ENCODE data around the gene ATOSA. TPM values are rescaled to one million over a fixed set of nuclear protein-coding genes. Genes with fewer than 3 reads are reported as not detected.
A peak's percentile ranks its signal among the peaks of the same experiment; 100 is the strongest.

ATOSA gene
- total and polyA plus RNA-seq, 2 experiments from 2014 or later, result 10.8 to 23.6 TPM

DNA sequence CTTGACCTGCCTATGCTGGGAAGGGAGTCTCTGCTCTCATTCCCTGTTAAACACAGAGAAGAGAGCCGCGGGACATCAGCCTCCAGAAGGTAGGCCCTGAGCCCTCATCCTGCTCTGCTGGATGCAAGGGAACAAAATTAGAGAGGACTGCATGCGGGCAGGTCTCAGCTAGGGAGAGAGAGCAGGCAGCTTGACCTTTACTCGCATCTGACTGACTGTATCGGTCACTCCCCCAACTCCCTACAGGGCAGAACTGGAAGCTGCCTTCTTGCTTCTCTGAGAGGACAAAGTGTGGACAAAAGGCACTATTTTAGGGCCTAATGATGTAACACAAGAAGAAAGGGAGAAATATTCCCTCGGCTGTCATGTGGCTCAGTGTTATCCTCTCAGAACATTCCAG is 38.7 kb upstream of the ATOSA start:
- DNase-seq (ENCODE audit: low read depth in 1 of 2, low spot score in 1 of 2), result peak in 1 of 2 donors; percentile 29
- H3K36me3 ChIP-seq, result no peaks in the 10 kb centered on the region
- H3K9me3 ChIP-seq (ENCODE audit: low read depth), result no peaks in the 10 kb centered on the region
- H3K27ac ChIP-seq, result no peak overlapping the region
- H3K4me3 ChIP-seq, result no peak overlapping the region
- no peaks in the 10 kb centered on the region for H3K4me1 ChIP-seq (ENCODE audit: low read depth)
- TF ChIP-seq, protein P1, sequence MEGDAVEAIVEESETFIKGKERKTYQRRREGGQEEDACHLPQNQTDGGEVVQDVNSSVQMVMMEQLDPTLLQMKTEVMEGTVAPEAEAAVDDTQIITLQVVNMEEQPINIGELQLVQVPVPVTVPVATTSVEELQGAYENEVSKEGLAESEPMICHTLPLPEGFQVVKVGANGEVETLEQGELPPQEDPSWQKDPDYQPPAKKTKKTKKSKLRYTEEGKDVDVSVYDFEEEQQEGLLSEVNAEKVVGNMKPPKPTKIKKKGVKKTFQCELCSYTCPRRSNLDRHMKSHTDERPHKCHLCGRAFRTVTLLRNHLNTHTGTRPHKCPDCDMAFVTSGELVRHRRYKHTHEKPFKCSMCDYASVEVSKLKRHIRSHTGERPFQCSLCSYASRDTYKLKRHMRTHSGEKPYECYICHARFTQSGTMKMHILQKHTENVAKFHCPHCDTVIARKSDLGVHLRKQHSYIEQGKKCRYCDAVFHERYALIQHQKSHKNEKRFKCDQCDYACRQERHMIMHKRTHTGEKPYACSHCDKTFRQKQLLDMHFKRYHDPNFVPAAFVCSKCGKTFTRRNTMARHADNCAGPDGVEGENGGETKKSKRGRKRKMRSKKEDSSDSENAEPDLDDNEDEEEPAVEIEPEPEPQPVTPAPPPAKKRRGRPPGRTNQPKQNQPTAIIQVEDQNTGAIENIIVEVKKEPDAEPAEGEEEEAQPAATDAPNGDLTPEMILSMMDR (IDR thresholded peaks at IDR 0.05; ENCODE audit: low read depth, low read length), result no peak
- no peaks in the 10 kb centered on the region for H3K27me3 ChIP-seq

DNA sequence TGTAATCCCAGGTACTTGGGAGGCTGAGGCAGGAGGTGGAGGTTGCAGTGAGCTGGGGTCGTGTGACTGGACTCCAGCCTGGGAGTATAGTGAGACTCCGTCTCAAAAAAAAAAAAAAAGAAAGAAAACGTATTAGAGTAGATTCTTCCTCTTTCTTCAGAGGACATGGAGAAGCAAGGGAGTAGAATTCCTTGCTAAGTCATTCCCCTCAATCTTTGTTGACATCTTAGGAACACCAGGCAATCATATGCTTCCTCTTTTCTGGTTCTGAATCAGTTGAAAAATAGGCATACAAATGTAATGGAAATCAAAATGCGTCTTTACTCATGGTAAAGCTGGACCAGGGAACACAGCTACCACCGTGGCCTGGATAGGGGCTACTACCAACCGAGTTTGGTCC is 38.3 kb upstream of the ATOSA start:
- no peaks in the 10 kb centered on the region for H3K36me3 ChIP-seq
- H3K27me3 ChIP-seq, result no peaks in the 10 kb centered on the region

DNA sequence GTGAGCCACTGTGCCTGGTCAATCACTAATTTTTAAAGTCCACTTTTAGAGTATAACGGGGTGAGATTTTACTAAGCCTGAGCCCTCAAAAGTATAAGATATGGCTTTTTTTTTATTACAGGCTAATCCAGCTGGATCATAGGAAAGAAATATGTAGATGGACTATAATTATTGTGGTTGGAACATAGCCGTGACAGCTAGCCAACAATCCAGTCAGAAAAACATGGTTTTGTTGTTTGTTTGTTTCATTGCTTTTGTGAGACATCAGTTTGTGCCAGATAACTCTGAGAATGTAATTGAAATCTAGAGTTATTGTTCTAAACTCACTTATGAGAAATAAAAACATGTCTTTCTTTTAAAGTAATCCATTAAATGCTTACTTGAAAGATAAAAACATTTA is 37.3 kb upstream of the ATOSA start:
- Histone ChIP-seq H3K9me3 (ENCODE audit: low read depth) (no peaks in the 10 kb centered on the region), H3K27ac (no peak overlapping the region), H3K4me3 (no peak overlapping the region), H3K4me1 (ENCODE audit: low read depth) (no peaks in the 10 kb centered on the region), H3K27me3 (no peaks in the 10 kb centered on the region), H3K36me3 (no peaks in the 10 kb centered on the region)
- TF ChIP-seq, protein P1 (IDR thresholded peaks at IDR 0.05; ENCODE audit: low read depth, low read length), result no peak
- DNase-seq (ENCODE audit: low read depth in 1 of 2, low spot score in 1 of 2), result no peak

More for the DNA sequence above, 38.3 kb upstream of the ATOSA start:
- H3K4me3 ChIP-seq, result no peak overlapping the region
- H3K27ac ChIP-seq, result no peak overlapping the region
- TF ChIP-seq, protein P1 (IDR thresholded peaks at IDR 0.05; ENCODE audit: low read depth, low read length), result no peak
- no peaks in the 10 kb centered on the region for H3K9me3 ChIP-seq (ENCODE audit: low read depth)
- no peak for DNase-seq (ENCODE audit: low read depth in 1 of 2, low spot score in 1 of 2)
- H3K4me1 ChIP-seq (ENCODE audit: low read depth), result no peaks in the 10 kb centered on the region

DNA sequence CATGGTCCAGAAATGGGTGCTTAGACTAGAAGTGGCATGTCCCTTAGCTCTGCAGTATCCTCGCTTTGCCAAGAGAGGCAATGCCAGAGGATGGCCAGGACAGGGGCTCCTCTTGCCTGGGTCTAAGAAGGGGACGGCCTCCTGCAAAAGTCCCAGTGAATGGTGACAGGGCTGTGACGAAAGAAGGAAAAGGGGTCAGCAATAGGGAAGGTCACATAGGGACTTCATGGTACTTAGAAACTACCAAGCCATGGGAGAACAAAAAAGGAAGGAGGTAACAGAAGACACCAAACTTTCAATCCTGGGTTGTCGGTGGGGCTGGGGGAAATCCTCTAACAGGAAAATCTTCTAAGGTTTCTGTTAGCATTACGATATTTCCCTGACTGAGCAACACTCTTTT is 36.2 kb upstream of the ATOSA start:
- Histone ChIP-seq H3K4me3 (no peak overlapping the region), H3K4me1 (ENCODE audit: low read depth) (no peaks in the 10 kb centered on the region), H3K9me3 (ENCODE audit: low read depth) (no peaks in the 10 kb centered on the region), H3K27ac (no peak overlapping the region), H3K27me3 (no peaks in the 10 kb centered on the region), H3K36me3 (no peaks in the 10 kb centered on the region)
- TF ChIP-seq, protein P1 (IDR thresholded peaks at IDR 0.05; ENCODE audit: low read depth, low read length), result no peak
- no peak for DNase-seq (ENCODE audit: low read depth in 1 of 2, low spot score in 1 of 2)

DNA sequence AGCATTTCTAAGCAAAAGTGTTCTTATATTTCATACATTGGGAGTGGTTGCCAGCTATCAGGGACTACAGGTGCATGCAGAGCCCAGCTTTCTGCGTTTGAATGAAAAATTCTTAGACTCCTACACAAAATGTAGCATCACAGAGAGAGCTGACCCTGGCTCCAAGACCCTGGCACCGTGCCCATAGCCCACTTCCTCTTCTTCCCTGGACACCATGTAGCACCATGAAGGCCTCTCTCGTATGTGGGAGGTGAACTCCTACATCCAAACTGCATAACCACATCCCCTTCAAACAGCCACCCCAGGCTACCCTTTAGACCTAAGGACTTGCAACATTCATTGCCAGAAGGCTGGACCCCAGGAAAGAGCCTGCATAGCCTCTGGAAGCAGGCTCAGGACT is 35.8 kb upstream of the ATOSA start:
- TF ChIP-seq, protein P1 (IDR thresholded peaks at IDR 0.05; ENCODE audit: low read depth, low read length), result no peak
- Histone ChIP-seq H3K9me3 (ENCODE audit: low read depth) (no peaks in the 10 kb centered on the region), H3K27me3 (no peaks in the 10 kb centered on the region), H3K36me3 (no peaks in the 10 kb centered on the region), H3K4me1 (ENCODE audit: low read depth) (no peaks in the 10 kb centered on the region), H3K4me3 (no peak overlapping the region), H3K27ac (no peak overlapping the region)
- no peak for DNase-seq (ENCODE audit: low read depth in 1 of 2, low spot score in 1 of 2)
